Stromal cell of bone marrow (primary cell): ENCODE results near the gene PKD2.
"Not testable (repeated sequence)": the region's sequence is repeated elsewhere in the genome, so short reads cannot be mapped to it uniquely, and the experiment has no call there.

ENCODE experiments used
- DNase-seq: peaks from one replicate; pipeline ENCODE4 v3.0.0-alpha.2; 2012; ENCODE audit warnings: low read depth

The PKD2 gene

GRCh38 chr4:88070031-88070430 is 62.6 kb downstream of the PKD2 start:
- no peak for DNase-seq

- no peak for DNase-seq
These were observed 67.9 kb downstream of the PKD2 start for GRCh38 chr4:88075336-88075735.

GRCh38 chr4:88077911-88078524 is 70.6 kb downstream of the PKD2 start:
- DNase-seq = peak; percentile 11

- no peak for DNase-seq
These were observed 71.1 kb downstream of the PKD2 start for GRCh38 chr4:88078579-88078978.

GRCh38 chr4:88080626-88081025 is 73.2 kb downstream of the PKD2 start:
- DNase-seq = no peak

- DNase-seq = no peak
These were observed 79.6 kb downstream of the PKD2 start for GRCh38 chr4:88087004-88087403.

GRCh38 chr4:88090898-88091297 is 83.5 kb downstream of the PKD2 start:
- no peak for DNase-seq

- DNase-seq = no peak
These were observed 83.9 kb downstream of the PKD2 start for GRCh38 chr4:88091378-88091777.

- DNase-seq = no peak
These were observed 86.4 kb downstream of the PKD2 start for GRCh38 chr4:88093874-88094273.

GRCh38 chr4:88097301-88097700 is 89.9 kb downstream of the PKD2 start:
- no peak for DNase-seq

GRCh38 chr4:88097781-88098180 is 90.3 kb downstream of the PKD2 start:
- DNase-seq = no peak

- no peak for DNase-seq
These were observed 91.7 kb downstream of the PKD2 start for GRCh38 chr4:88098993-88099752.

GRCh38 chr4:88101165-88101564 is 93.7 kb downstream of the PKD2 start:
- no peak for DNase-seq

GRCh38 chr4:88102026-88102425 is 94.6 kb downstream of the PKD2 start:
- no peak for DNase-seq

GRCh38 chr4:88104902-88105610 is 97.6 kb downstream of the PKD2 start:
- peak; percentile 47 for DNase-seq

- DNase-seq = no peak
These were observed 98.8 kb downstream of the PKD2 start for GRCh38 chr4:88106205-88106604.

GRCh38 chr4:88107406-88108107 is 100.1 kb downstream of the PKD2 start:
- no peak for DNase-seq

GRCh38 chr4:88108108-88108465 is 100.7 kb downstream of the PKD2 start:
- DNase-seq = not testable (repeated sequence)

GRCh38 chr4:88108747-88109122 is 101.3 kb downstream of the PKD2 start:
- DNase-seq = no peak

GRCh38 chr4:88109123-88109881 is 101.9 kb downstream of the PKD2 start:
- DNase-seq = no peak

- DNase-seq = no peak
These were observed 103.4 kb downstream of the PKD2 start for GRCh38 chr4:88110826-88111225.

GRCh38 chr4:88112856-88113255 is 105.4 kb downstream of the PKD2 start:
- no peak for DNase-seq
